ENCODE measurements around the gene EXD2.
"Not testable (repeated sequence)": the region's sequence is repeated elsewhere in the genome, so short reads cannot be mapped to it uniquely, and the experiment has no call there.

The EXD2 gene

DNA sequence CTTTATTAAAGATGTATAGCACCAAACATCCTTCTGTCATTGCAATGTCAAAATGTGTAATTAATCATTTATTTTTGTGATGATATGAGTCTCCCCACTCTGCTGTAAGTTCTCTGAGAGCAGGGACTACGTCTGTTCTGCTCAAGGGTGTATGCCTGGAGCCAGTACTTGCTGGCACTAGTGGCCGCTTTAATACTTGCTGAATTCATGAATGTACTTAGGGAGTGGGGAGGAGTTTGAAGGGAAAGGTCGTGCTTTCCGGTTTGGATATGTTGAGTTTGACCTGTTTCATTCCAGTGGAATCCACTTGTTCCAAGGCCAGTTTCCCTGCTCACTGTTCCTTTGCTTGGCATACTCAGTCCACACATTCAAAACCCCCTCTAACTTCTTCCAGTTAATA lies 36.5 kb upstream of the EXD2 start:
- H3K9me3 ChIP-seq (ENCODE audit: control insufficient read depth, insufficient read depth, low read length): no peaks in the 10 kb centered on the region
- WGBS (ENCODE audit: insufficient coverage, insufficient read length): no CpG with 5 or more reads among the region's 4 CpGs
- no peaks in the 10 kb centered on the region for H3K36me3 ChIP-seq (ENCODE audit: control insufficient read depth, insufficient read depth, low read length)
- no peak for DNase-seq (ENCODE audit: low read depth, low spot score)
- no peak overlapping the region for H3K27ac ChIP-seq (ENCODE audit: low read length)
- H3K27me3 ChIP-seq (ENCODE audit: control insufficient read depth, insufficient read depth, low read length): peaks cover 3% of the 10 kb centered on the region; the same call in 1 of the 2 replicates
- H3K4me1 ChIP-seq (ENCODE audit: control insufficient read depth, insufficient read depth, low read length): no peaks in the 10 kb centered on the region
- H3K4me3 ChIP-seq (ENCODE audit: low read length): no peak overlapping the region

DNA sequence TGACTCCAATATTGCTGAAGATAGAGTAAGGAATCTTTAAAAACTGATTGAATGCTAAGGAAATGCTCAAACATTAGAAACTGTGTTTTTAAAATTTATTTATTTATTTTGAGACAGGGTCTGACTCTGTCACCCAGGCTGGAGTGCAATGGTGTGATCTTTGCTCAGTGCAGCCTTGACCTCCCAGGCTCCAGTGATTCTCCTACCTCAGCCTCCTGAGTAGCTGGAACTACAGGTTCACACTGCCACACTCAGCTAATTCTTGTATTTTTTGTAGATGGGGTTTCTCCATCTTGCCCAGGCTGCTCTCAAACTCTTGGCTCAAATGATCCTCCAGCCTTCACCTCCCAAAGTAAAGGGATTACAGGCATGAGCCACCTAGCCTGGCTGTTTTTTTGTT lies 35.1 kb upstream of the EXD2 start:
- H3K4me1 ChIP-seq (ENCODE audit: control insufficient read depth, insufficient read depth, low read length): no peaks in the 10 kb centered on the region
- H3K27me3 ChIP-seq (ENCODE audit: control insufficient read depth, insufficient read depth, low read length): peaks cover 3% of the 10 kb centered on the region; the same call in 1 of the 2 replicates
- H3K36me3 ChIP-seq (ENCODE audit: control insufficient read depth, insufficient read depth, low read length): no peaks in the 10 kb centered on the region
- DNase-seq (ENCODE audit: low read depth, low spot score): no peak
- no peak overlapping the region for H3K4me3 ChIP-seq (ENCODE audit: low read length)
- no peaks in the 10 kb centered on the region for H3K9me3 ChIP-seq (ENCODE audit: control insufficient read depth, insufficient read depth, low read length)
- no peak overlapping the region for H3K27ac ChIP-seq (ENCODE audit: low read length)

DNA sequence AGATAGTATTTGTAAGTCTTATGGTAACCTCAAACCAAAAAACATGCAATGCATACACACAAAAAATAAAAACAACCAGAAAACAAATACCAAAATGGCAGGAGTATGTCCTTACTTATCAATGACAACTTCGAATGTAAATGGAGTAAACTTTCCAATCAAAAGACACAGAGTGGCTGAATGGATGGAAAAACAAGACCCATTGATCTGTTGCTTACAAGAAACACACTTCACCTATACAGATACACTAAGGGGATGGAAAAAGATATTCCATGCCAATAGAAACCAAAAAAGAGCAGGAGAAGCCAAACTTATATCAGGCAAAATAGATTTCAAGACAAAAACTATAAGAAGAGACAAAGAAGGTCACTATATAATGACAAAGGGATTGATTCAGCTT lies 29.7 kb upstream of the EXD2 start:
- no CpG with 5 or more reads among the region's 1 CpG for WGBS (ENCODE audit: insufficient coverage, insufficient read length)
- H3K36me3 ChIP-seq (ENCODE audit: control insufficient read depth, insufficient read depth, low read length): no peaks in the 10 kb centered on the region
- no peaks in the 10 kb centered on the region for H3K27me3 ChIP-seq (ENCODE audit: control insufficient read depth, insufficient read depth, low read length)
- no peak overlapping the region for H3K27ac ChIP-seq (ENCODE audit: low read length)
- no peak overlapping the region for H3K4me3 ChIP-seq (ENCODE audit: low read length)
- no peak for DNase-seq (ENCODE audit: low read depth, low spot score)
- no peaks in the 10 kb centered on the region for H3K4me1 ChIP-seq (ENCODE audit: control insufficient read depth, insufficient read depth, low read length)
- no peaks in the 10 kb centered on the region for H3K9me3 ChIP-seq (ENCODE audit: control insufficient read depth, insufficient read depth, low read length)

GRCh38 chr14:69165787-69166186 lies 25.5 kb upstream of the EXD2 start:
- not testable (repeated sequence) for H3K27me3 ChIP-seq (ENCODE audit: control insufficient read depth, insufficient read depth, low read length); H3K36me3 ChIP-seq (ENCODE audit: control insufficient read depth, insufficient read depth, low read length); DNase-seq (ENCODE audit: low read depth, low spot score); H3K27ac ChIP-seq (ENCODE audit: low read length); H3K4me1 ChIP-seq (ENCODE audit: control insufficient read depth, insufficient read depth, low read length); H3K4me3 ChIP-seq (ENCODE audit: low read length); H3K9me3 ChIP-seq (ENCODE audit: control insufficient read depth, insufficient read depth, low read length)
- no CpG with 5 or more reads among the region's 2 CpGs for WGBS (ENCODE audit: insufficient coverage, insufficient read length)

DNA sequence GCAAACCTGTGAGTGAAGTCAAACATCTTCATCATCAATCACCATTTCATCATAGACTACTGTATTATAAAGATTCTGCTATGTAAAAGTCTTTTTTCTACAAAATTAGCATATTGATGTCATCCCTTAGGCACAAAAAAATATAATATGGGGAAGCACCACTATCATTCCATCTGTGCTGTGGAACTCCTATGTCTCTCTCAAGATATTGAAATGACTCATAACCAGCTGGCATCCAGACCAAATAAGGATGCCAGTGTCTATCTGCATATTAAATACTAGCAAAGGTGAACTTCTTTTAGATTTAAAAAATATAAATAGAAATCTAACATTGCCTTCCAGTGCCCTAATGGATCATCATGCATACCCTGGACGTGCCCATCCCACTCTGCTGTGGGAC lies 20.5 kb upstream of the EXD2 start:
- H3K9me3 ChIP-seq (ENCODE audit: control insufficient read depth, insufficient read depth, low read length): no peaks in the 10 kb centered on the region
- H3K27ac ChIP-seq (ENCODE audit: low read length): no peak overlapping the region
- H3K36me3 ChIP-seq (ENCODE audit: control insufficient read depth, insufficient read depth, low read length): no peaks in the 10 kb centered on the region
- DNase-seq (ENCODE audit: low read depth, low spot score): no peak
- no peaks in the 10 kb centered on the region for H3K4me1 ChIP-seq (ENCODE audit: control insufficient read depth, insufficient read depth, low read length)
- WGBS (ENCODE audit: insufficient coverage, insufficient read length): no CpG with 5 or more reads among the region's 1 CpG
- H3K27me3 ChIP-seq (ENCODE audit: control insufficient read depth, insufficient read depth, low read length): no peaks in the 10 kb centered on the region
- no peak overlapping the region for H3K4me3 ChIP-seq (ENCODE audit: low read length)

GRCh38 chr14:69171569-69171968 lies 19.7 kb upstream of the EXD2 start:
- DNase-seq (ENCODE audit: low read depth, low spot score): no peak
- Histone ChIP-seq H3K9me3 (ENCODE audit: control insufficient read depth, insufficient read depth, low read length) (no peaks in the 10 kb centered on the region), H3K4me1 (ENCODE audit: control insufficient read depth, insufficient read depth, low read length) (no peaks in the 10 kb centered on the region), H3K27ac (ENCODE audit: low read length) (no peak overlapping the region), H3K36me3 (ENCODE audit: control insufficient read depth, insufficient read depth, low read length) (no peaks in the 10 kb centered on the region), H3K27me3 (ENCODE audit: control insufficient read depth, insufficient read depth, low read length) (no peaks in the 10 kb centered on the region), H3K4me3 (ENCODE audit: low read length) (no peak overlapping the region)
- no CpG with 5 or more reads among the region's 2 CpGs for WGBS (ENCODE audit: insufficient coverage, insufficient read length)

- H3K4me1 ChIP-seq (ENCODE audit: control insufficient read depth, insufficient read depth, low read length): no peaks in the 10 kb centered on the region
- no peak overlapping the region for H3K27ac ChIP-seq (ENCODE audit: low read length)
- no peaks in the 10 kb centered on the region for H3K9me3 ChIP-seq (ENCODE audit: control insufficient read depth, insufficient read depth, low read length)
- H3K4me3 ChIP-seq (ENCODE audit: low read length): no peak overlapping the region
- H3K36me3 ChIP-seq (ENCODE audit: control insufficient read depth, insufficient read depth, low read length): no peaks in the 10 kb centered on the region
- DNase-seq (ENCODE audit: low read depth, low spot score): no peak
- no peaks in the 10 kb centered on the region for H3K27me3 ChIP-seq (ENCODE audit: control insufficient read depth, insufficient read depth, low read length)
Observed at GRCh38 chr14:69175130-69175529, 16.2 kb upstream of the EXD2 start.

DNA sequence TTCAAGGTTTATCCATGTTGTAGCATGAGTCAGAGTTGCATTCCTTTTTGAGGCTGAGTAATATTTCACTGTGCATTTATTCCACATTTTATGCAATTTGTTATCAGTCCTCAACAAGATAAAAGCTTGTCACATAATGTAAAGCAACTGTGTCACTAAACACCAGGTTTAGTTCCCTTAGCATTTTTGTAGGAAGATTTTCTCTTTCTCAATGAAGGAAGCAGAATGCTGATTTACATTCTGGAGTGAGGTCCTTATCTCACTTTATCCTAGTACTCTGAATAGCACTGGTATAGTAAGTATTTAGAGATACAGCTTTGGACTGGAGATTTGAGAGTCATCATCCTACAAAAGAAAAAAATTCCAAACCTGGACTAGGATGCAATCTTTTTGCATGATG lies 9.8 kb upstream of the EXD2 start:
- Histone ChIP-seq H3K4me3 (ENCODE audit: low read length) (no peak overlapping the region), H3K27me3 (ENCODE audit: control insufficient read depth, insufficient read depth, low read length) (no peaks in the 10 kb centered on the region), H3K36me3 (ENCODE audit: control insufficient read depth, insufficient read depth, low read length) (no peaks in the 10 kb centered on the region), H3K9me3 (ENCODE audit: control insufficient read depth, insufficient read depth, low read length) (no peaks in the 10 kb centered on the region), H3K4me1 (ENCODE audit: control insufficient read depth, insufficient read depth, low read length) (no peaks in the 10 kb centered on the region), H3K27ac (ENCODE audit: low read length) (no peak overlapping the region)
- DNase-seq (ENCODE audit: low read depth, low spot score): no peak

GRCh38 chr14:69182580-69182979 lies 8.7 kb upstream of the EXD2 start:
- not testable (repeated sequence) for H3K27me3 ChIP-seq (ENCODE audit: control insufficient read depth, insufficient read depth, low read length); H3K36me3 ChIP-seq (ENCODE audit: control insufficient read depth, insufficient read depth, low read length); H3K4me3 ChIP-seq (ENCODE audit: low read length); DNase-seq (ENCODE audit: low read depth, low spot score); H3K9me3 ChIP-seq (ENCODE audit: control insufficient read depth, insufficient read depth, low read length); H3K27ac ChIP-seq (ENCODE audit: low read length); H3K4me1 ChIP-seq (ENCODE audit: control insufficient read depth, insufficient read depth, low read length)
- WGBS (ENCODE audit: insufficient coverage, insufficient read length): no CpG with 5 or more reads among the region's 1 CpG

DNA sequence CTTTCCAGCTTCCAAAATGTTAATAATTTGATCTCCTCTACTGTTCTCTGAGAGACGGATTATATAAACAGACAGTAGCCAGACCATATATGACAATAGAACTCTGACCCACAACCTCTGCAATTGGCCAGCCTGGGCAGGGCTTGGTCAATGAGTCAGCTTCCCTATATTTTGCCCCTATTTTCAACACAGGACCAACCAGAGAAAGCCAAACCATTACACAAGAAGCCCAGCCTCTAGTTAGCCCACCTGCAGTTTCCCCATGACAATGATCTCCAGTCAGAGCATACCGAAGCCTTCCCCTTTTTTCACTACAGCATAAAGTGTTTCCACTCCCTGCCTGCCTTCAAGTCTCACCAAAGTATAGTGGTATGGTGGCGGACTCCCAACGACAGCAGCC lies 7.6 kb upstream of the EXD2 start:
- DNase-seq (ENCODE audit: low read depth, low spot score): peak; percentile 77
- Histone ChIP-seq H3K27ac (ENCODE audit: low read length) (no peak overlapping the region), H3K9me3 (ENCODE audit: control insufficient read depth, insufficient read depth, low read length) (no peaks in the 10 kb centered on the region), H3K27me3 (ENCODE audit: control insufficient read depth, insufficient read depth, low read length) (no peaks in the 10 kb centered on the region), H3K4me1 (ENCODE audit: control insufficient read depth, insufficient read depth, low read length) (no peaks in the 10 kb centered on the region), H3K36me3 (ENCODE audit: control insufficient read depth, insufficient read depth, low read length) (no peaks in the 10 kb centered on the region), H3K4me3 (ENCODE audit: low read length) (no peak overlapping the region)
- no CpG with 5 or more reads among the region's 4 CpGs for WGBS (ENCODE audit: insufficient coverage, insufficient read length)

GRCh38 chr14:69190191-69190590 lies 1.1 kb upstream of the EXD2 start:
- H3K27ac ChIP-seq (ENCODE audit: low read length): no peak overlapping the region
- no peak overlapping the region for H3K4me3 ChIP-seq (ENCODE audit: low read length)
- WGBS (ENCODE audit: insufficient coverage, insufficient read length): no CpG with 5 or more reads among the region's 2 CpGs
- no peaks in the 10 kb centered on the region for H3K36me3 ChIP-seq (ENCODE audit: control insufficient read depth, insufficient read depth, low read length)
- H3K9me3 ChIP-seq (ENCODE audit: control insufficient read depth, insufficient read depth, low read length): no peaks in the 10 kb centered on the region
- H3K27me3 ChIP-seq (ENCODE audit: control insufficient read depth, insufficient read depth, low read length): no peaks in the 10 kb centered on the region
- H3K4me1 ChIP-seq (ENCODE audit: control insufficient read depth, insufficient read depth, low read length): no peaks in the 10 kb centered on the region
- DNase-seq (ENCODE audit: low read depth, low spot score): no peak
